HG03439 (cell line): ENCODE results near the gene FLNA.

Experiments used
- ATAC-seq: cut with Tn5 transposase; IDR thresholded peaks from one replicate; pipeline ENCODE4 v1.9.1; 2021; ENCODE audit warnings: mild to moderate bottlenecking, moderate library complexity; ENCODE audit not compliant: unreplicated experiment

Gene FLNA

DNA sequence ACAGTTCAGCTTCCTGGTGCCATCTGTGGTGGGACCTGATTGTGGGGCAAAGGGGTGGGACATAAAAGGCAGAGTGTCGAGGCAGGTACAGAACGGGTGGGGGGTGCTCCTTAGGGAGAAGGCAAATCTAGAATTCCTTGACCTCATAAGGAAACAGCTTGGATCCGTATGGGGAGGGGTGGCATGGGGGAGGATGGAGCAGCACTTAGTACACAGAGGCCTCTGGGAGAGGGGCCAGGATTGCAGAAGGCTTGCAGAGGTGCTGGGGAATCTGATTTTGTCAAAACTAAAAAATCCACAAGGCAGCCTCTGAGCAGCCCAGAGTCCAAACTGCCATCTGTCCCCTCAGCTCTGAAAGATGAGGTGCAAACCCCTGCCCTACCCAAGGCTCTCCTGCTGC lies 2.3 kb upstream of the FLNA start:
- no peak for ATAC-seq

DNA sequence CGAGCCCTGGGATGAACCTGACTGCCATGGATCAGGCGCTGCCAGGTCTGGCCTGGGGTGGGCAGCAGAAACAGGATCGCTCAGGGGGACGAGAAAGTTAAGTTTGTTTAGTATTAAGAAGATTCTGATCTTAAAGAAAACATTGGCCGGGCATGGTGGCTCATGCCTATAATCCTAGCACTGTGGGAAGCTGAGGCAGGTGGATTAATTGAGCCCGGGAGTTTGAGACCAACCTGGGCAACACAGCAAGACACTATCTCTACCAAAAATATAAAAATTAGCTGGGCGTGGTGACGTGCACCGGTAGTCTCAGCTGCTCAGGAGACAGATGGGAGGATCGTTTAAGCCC lies 696 bp upstream of the FLNA start:
- no peak for ATAC-seq

GRCh38 chrX:154373340-154374306 lies 811 bp downstream of the FLNA start:
- no peak for ATAC-seq

DNA sequence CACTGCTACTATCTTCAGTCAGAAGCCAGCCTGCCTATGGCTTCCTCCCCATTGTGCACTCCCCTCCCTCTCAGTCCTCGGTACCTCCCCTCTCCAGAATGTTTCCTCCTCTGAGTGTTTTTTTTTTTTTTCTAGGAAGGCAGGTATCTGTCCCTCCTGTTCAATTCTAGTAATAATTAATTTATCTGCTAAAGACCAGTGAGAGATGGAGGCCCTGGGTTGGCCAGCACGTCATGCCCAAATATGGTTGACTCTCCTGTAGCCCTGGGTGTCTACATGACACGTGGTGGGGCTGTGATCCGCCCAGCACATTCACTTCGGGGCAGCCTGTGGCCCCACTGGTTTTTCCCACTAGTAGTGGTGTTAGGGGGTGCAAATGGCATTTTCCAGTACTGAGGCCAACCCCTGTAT lies 1.8 kb downstream of the FLNA start:
- ATAC-seq = no peak

GRCh38 chrX:154371789-154372300 lies 2.6 kb downstream of the FLNA start:
- no peak for ATAC-seq

DNA sequence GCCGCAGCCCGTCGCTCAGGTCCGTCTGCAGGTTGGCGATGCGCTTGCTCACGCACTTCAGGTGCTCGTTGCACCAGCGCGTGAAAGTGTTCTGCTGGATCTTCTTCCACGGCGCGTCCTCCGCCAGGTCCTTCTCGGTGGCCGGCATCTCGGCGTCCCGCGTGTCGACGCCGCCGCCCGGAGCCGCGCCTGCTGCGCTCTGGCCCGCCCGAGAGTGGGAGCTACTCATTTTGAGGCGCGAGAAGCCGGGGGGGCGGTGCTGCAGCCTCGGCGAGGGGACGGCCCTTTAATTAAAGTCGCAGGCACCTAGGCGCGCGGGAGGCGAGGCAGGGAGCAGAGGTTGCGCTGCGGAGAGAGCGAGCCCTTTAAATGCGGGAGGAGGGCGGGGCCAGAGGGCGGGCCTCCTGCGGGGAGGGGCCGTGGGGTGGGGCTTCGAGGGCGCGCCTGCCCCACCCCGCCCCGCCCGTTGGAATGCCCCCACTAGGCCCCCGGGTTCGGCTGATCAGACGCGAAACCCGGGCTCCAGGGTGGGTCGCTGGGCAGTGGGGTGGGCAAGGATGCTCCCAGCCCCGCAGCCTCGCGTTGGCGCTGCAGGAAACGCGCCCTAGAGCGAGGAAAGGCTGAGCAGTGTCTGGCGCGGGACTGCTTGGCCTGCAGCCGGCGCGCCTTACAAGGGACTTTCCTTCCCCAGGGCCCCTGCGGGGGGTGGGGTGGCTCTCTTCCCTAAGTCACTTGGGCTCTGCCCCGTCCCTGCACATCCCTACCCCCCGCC lies 3.2 kb downstream of the FLNA start:
- ATAC-seq = peak; percentile 66

GRCh38 chrX:154370300-154371016 lies 4.0 kb downstream of the FLNA start:
- ATAC-seq = no peak

DNA sequence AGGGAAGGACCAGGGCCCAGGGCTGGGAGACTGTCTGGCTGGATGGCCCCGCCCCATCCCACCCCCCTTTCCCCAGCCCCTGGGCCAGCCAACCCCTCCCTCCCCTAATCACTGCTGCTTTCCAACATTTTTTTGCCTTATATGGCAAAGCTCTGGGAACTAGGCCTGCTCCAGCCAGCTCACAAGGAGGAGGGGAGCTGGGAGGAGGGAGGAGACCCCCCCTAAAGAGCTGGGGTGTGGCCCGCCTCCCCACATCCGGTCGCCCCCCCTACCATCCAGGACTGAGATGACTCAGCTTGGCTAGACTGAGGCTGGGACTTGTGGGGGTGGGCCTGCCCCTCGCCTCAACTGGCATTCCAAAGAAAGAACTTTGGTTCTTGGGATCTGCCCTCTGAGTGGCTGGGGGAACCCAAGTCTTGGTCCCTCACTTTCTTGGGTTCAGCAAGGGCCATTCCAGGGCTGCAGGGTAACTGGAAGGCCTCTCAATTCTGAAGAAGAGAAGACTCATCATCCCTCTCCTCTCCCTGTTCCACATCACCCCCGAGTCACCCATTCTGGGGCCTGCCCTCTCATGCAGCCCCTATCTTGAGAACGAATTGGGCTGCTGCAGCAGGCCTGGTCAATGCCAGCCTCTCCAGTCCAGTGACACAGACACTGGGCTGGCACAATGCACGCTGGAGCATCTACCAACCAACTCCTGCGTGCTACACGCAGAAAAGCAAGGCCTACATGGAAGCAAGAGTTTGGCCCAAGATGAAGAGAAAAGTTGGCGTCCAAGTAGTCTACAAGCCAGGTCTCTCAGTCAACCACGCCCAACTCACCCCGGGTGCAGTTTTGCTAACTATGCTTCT lies 4.8 kb downstream of the FLNA start:
- ATAC-seq = no peak

DNA sequence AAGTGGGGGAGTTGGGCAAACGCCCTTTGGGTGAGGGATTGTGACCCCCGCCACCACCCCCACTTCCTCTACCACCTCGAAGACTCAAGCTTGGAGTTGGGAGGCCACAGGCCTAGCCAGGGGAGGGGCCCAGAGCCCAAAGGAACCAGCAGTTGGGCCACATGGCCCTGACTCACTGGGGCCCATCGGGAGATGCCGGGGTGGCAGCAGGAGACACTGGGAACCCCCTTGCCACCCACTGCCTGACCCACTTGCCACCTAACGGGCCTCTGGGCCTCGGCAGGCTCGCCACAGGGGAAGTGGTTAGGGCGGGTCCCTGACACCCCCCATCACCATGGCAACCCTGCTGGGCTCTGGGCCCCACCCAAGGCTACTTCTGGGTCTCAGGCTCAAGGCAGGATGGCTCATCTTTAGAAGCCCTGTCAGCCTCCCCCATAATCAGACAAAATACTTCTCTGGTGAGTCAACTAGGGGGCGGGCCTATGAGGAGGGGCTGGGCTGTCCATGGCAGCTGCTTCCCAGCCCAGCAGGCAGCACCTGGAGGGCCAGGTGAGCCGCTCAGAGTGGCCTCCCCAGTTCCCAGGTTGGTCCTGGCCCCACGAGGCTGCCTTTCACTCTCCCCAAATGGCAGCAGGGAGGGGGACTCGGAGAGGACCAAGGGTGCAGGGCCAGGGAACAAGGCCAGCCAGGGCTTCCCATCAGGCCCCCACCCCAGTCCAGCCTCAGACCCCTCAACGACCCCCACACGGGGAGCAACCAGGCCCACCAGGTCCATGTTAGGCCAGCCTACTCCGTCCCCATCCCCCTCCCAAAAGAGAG lies 5.6 kb downstream of the FLNA start:
- ATAC-seq = peak; percentile 35

GRCh38 chrX:154367474-154368308 lies 6.7 kb downstream of the FLNA start:
- ATAC-seq = no peak

DNA sequence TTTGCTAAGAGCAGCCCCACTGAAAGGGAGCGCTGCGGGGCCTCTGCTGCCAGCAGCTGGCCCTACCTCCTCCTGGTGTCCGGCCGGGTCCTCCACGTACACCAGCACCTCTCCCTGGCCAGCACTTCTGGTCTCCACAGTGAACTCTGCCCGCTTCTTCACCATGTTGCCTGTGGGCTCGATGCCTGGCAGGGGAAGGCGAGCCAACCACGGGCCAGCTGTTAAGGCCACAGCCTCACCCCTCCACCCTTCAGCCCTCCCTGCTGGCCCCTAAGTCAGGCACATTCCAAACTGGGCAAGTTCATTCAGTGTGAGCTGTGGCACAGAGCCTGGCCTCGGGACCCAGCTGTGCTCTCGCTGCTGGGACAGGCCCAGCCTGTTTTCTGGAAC lies 7.8 kb downstream of the FLNA start:
- ATAC-seq = no peak

GRCh38 chrX:154365997-154366665 lies 8.3 kb downstream of the FLNA start:
- ATAC-seq = no peak

GRCh38 chrX:154365052-154365600 lies 9.3 kb downstream of the FLNA start:
- ATAC-seq = no peak

GRCh38 chrX:154363706-154364439 lies 10.6 kb downstream of the FLNA start:
- ATAC-seq = no peak

DNA sequence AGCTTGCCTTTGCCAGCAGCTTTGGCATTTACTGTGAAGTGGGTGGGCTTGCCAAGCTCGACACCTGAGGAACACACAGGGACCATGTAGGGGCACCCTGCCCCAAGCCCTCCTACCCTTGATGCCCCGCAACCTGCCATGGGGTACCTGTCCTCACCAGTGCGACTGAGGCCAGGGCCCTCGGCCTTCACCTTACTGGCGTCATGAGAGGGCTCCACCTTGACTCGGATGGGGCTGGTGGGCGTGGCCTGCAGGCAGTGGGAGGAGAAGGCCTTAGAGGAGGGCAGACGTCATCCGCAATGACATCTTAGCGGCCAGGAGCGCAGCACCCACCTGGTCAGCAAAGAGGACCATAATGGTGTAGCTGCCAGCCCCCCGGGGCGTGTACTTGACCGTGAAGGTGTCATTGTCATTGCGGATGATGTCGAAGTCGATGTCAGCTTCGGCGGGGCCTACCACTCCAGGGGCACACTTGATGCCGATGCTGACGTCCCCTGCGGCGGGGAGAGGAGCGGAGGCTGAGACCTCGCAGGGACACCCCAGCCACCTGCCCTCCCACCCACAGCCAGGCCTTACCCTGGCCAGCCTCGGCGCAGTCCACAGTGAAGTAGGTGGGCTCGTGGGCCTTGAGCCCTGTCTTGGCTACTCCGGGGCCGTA lies 12.2 kb downstream of the FLNA start:
- no peak for ATAC-seq

GRCh38 chrX:154360155-154360713 lies 14.2 kb downstream of the FLNA start:
- ATAC-seq = no peak
